NOMO-1 (cell line): ENCODE measurements around the gene PLXND1.

Source experiments
- DNase-seq, 2 experiments: peaks; one replicate each; lab custom pipeline; 2025; ENCODE audit not compliant: unreplicated experiment in 2 of 2; lab: John Stamatoyannopoulos, UW

Gene PLXND1

GRCh38 chr3:129587566-129588210 is 18.8 kb downstream of the PLXND1 start:
- no peak for DNase-seq

GRCh38 chr3:129586746-129587430 is 19.6 kb downstream of the PLXND1 start:
- DNase-seq, result no peak

GRCh38 chr3:129585949-129586657 is 20.4 kb downstream of the PLXND1 start:
- DNase-seq, result no peak

GRCh38 chr3:129584631-129585030 is 21.8 kb downstream of the PLXND1 start:
- DNase-seq, result no peak

GRCh38 chr3:129583289-129583688 is 23.2 kb downstream of the PLXND1 start:
- DNase-seq, result no peak

- no peak for DNase-seq
Measured at GRCh38 chr3:129582799-129583198, 23.7 kb downstream of the PLXND1 start.

GRCh38 chr3:129581623-129582022 is 24.9 kb downstream of the PLXND1 start:
- DNase-seq, result no peak

GRCh38 chr3:129579991-129580390 is 26.5 kb downstream of the PLXND1 start:
- no peak for DNase-seq

GRCh38 chr3:129577925-129578786 is 28.3 kb downstream of the PLXND1 start:
- peak; percentile 88 for DNase-seq

- DNase-seq, result no peak
Measured at GRCh38 chr3:129577366-129577765, 29.1 kb downstream of the PLXND1 start.

GRCh38 chr3:129576514-129577352 is 29.7 kb downstream of the PLXND1 start:
- DNase-seq, result peak in 1 of 2 experiments; percentile 41

GRCh38 chr3:129575997-129576384 is 30.5 kb downstream of the PLXND1 start:
- no peak for DNase-seq

- DNase-seq, result no peak
Measured at GRCh38 chr3:129575233-129575996, 31.1 kb downstream of the PLXND1 start.

GRCh38 chr3:129574206-129574605 is 32.3 kb downstream of the PLXND1 start:
- DNase-seq, result no peak

- no peak for DNase-seq
Measured at GRCh38 chr3:129573493-129573892, 33.0 kb downstream of the PLXND1 start.

GRCh38 chr3:129572603-129573002 is 33.9 kb downstream of the PLXND1 start:
- no peak for DNase-seq

GRCh38 chr3:129571605-129572547 is 34.6 kb downstream of the PLXND1 start:
- no peak for DNase-seq

- no peak for DNase-seq
Measured at GRCh38 chr3:129569856-129570255, 36.6 kb downstream of the PLXND1 start.
